ENCODE results near the gene EVX2.

DNA sequence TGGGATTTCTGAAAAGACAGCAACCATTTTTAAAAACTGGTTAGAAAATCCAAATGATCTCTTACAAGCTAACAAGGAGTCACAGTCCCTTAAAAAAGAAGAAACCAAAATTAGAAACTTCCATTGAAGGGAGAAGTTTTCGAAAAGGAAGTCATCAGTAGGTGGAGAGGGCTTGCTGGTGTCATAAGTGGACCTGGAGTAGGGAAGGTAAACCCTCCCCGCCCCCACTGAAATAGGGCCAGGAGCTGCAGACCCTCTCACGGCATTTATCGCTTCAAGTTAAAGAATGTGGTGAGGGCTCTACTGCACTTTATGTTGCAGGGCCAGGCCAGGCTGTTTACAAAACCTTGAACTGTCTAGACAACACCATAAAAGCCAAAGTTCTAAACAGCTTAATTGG lies 26.2 kb upstream of the EVX2 start:
- TF ChIP-seq, protein P1, sequence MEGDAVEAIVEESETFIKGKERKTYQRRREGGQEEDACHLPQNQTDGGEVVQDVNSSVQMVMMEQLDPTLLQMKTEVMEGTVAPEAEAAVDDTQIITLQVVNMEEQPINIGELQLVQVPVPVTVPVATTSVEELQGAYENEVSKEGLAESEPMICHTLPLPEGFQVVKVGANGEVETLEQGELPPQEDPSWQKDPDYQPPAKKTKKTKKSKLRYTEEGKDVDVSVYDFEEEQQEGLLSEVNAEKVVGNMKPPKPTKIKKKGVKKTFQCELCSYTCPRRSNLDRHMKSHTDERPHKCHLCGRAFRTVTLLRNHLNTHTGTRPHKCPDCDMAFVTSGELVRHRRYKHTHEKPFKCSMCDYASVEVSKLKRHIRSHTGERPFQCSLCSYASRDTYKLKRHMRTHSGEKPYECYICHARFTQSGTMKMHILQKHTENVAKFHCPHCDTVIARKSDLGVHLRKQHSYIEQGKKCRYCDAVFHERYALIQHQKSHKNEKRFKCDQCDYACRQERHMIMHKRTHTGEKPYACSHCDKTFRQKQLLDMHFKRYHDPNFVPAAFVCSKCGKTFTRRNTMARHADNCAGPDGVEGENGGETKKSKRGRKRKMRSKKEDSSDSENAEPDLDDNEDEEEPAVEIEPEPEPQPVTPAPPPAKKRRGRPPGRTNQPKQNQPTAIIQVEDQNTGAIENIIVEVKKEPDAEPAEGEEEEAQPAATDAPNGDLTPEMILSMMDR (IDR thresholded peaks at IDR 0.05): no peak
- TF ChIP-seq EZH2 (IDR thresholded peaks at IDR 0.05; ENCODE audit: borderline replicate concordance, insufficient read depth, low read depth, low read length, poor library complexity, severe bottlenecking): no peak
